Endothelial cell of umbilical vein (primary cell): ENCODE measurements around the gene C2orf81. TPM values are rescaled to one million over a fixed set of nuclear protein-coding genes. Genes with fewer than 3 reads are reported as not detected.

Experiments used
- BruUV-seq: library from RNA; stranded (reverse); fragments of 400-500 nt; replicated peaks from 2 replicates; lab custom pipeline; 2021; lab: Mats Ljungman, UMichigan
- CTCF ChIA-PET: fragments of 300-600, 350-600 bp; sonication (Branson Sonifier 250); formaldehyde crosslinking; loops from one replicate; lab custom pipeline; 2021; ENCODE audit warnings: antibody characterized with exemption, inconsistent platforms; lab: Charles Lee
- POLR2A ChIA-PET: fragments of 300-600, 350-600 bp; sonication (Branson Sonifier 250); formaldehyde crosslinking; loops from one replicate; lab custom pipeline; 2021; ENCODE audit warnings: antibody characterized with exemption, inconsistent platforms; lab: Charles Lee
- DNase-seq: peaks from one replicate; pipeline ENCODE4 v3.0.0-alpha.2; 2011; ENCODE audit warnings: low read depth, low spot score
- FAIRE-seq: peaks from 2 replicates; lab custom pipeline; 2011; peaks lifted over from hg19 to GRCh38; lab: Jason Lieb, UNC
- H2AFZ ChIP-seq: 2 replicates; pipeline ENCODE4 v1.6.0; 2012; ENCODE audit warnings: low read depth, low read length, control low read depth, inconsistent platforms
- H3K27ac ChIP-seq: 2 replicates; pipeline ENCODE4 v1.5.1; 2011; ENCODE audit warnings: low read depth, mild to moderate bottlenecking, control low read depth, low read length, moderate library complexity; ENCODE audit not compliant: insufficient read depth
- H3K27me3 ChIP-seq, 2 experiments: 2 replicates each; pipeline versions ENCODE4 v1.6.0 to v1.6.1; 2011; ENCODE audit warnings: low read length in 2 of 2, mixed read lengths in 1 of 2; ENCODE audit not compliant: control insufficient read depth in 2 of 2, insufficient read depth in 2 of 2
- H3K36me3 ChIP-seq, 2 experiments: 2 replicates in 1 of 2; 3 replicates in 1 of 2; pipeline ENCODE4 v1.5.1; 2011; ENCODE audit warnings: low read length in 2 of 2, mild to moderate bottlenecking in 1 of 2, moderate library complexity in 1 of 2; ENCODE audit not compliant: control insufficient read depth in 2 of 2, insufficient read depth in 2 of 2; ENCODE audit errors: extremely low read depth in 1 of 2
- H3K4me1 ChIP-seq: 3 replicates; pipeline ENCODE4 v1.5.1; 2011; ENCODE audit warnings: mild to moderate bottlenecking, low read length; ENCODE audit not compliant: control insufficient read depth, insufficient read depth; ENCODE audit errors: extremely low read depth
- H3K4me2 ChIP-seq: 2 replicates; pipeline ENCODE4 v1.6.1; 2011; ENCODE audit warnings: low read length, control low read depth, mixed read lengths; ENCODE audit not compliant: insufficient read depth
- H3K4me3 ChIP-seq, 3 experiments: fragments of 200-600 bp in 1 of 3; sonication (generic), shearing (Covaris generic) in 1 of 3; replicated peaks in 1 of 3; 2 replicates each; pipeline ENCODE4 v1.5.1; 2011 to 2016; ENCODE audit warnings: control low read depth in 3 of 3, low read length in 3 of 3, mild to moderate bottlenecking in 2 of 3, inconsistent platforms in 1 of 3, low read depth in 1 of 3, moderate library complexity in 1 of 3; ENCODE audit not compliant: insufficient read depth in 1 of 3
- H3K79me2 ChIP-seq: 2 replicates; pipeline ENCODE4 v1.6.0; 2012; ENCODE audit warnings: low read length, inconsistent platforms; ENCODE audit not compliant: control insufficient read depth, insufficient read depth
- H3K9ac ChIP-seq: replicated peaks from 2 replicates; pipeline ENCODE3; 2011; ENCODE audit warnings: low read length, control low read depth; ENCODE audit not compliant: insufficient read depth; ENCODE audit errors: extremely low read depth
- H3K9me1 ChIP-seq: replicated peaks from 3 replicates; pipeline ENCODE4 v1.6.0; 2011; ENCODE audit warnings: mild to moderate bottlenecking, low read length; ENCODE audit not compliant: control insufficient read depth, insufficient read depth; ENCODE audit errors: extremely low read depth
- H3K9me3 ChIP-seq: replicated peaks from 2 replicates; pipeline ENCODE4 v1.5.1; 2012; ENCODE audit warnings: low read length, inconsistent platforms; ENCODE audit not compliant: control insufficient read depth, insufficient read depth
- H4K20me1 ChIP-seq: replicated peaks from 2 replicates; pipeline ENCODE3; 2011; ENCODE audit warnings: mild to moderate bottlenecking, low read length; ENCODE audit not compliant: control insufficient read depth, insufficient read depth; ENCODE audit errors: extremely low read depth
- EZH2 ChIP-seq: IDR thresholded peaks from 2 replicates; pipeline ENCODE4 v1.6.1; 2012; ENCODE audit warnings: borderline replicate concordance, low read depth, mild to moderate bottlenecking, moderate library complexity, low read length, inconsistent platforms; ENCODE audit not compliant: severe bottlenecking
- FOS ChIP-seq: IDR thresholded peaks from 2 replicates; pipeline ENCODE4 v1.6.1; 2011; ENCODE audit warnings: mild to moderate bottlenecking, low read length, moderate library complexity, borderline replicate concordance; ENCODE audit not compliant: insufficient read depth
- GATA2 ChIP-seq: IDR thresholded peaks from 2 replicates; pipeline ENCODE4 v1.7.0; 2011; ENCODE audit warnings: low read depth, mild to moderate bottlenecking, moderate library complexity, mixed read lengths, low read length; ENCODE audit not compliant: insufficient read length, insufficient read depth
- JUN ChIP-seq: IDR thresholded peaks from 2 replicates; pipeline ENCODE4 v1.6.1; 2011; ENCODE audit warnings: borderline replicate concordance, low read depth; ENCODE audit not compliant: insufficient read length, insufficient read depth
- MYC ChIP-seq: IDR thresholded peaks from one replicate; pipeline ENCODE4 v1.6.1; 2011; ENCODE audit warnings: mild to moderate bottlenecking, low read depth, low read length
- POLR2A ChIP-seq: IDR thresholded peaks from 2 replicates; pipeline ENCODE4 v1.6.1; 2012; ENCODE audit warnings: low read depth, mild to moderate bottlenecking, control low read depth, low read length
- POLR2AphosphoS5 ChIP-seq: IDR thresholded peaks from 2 replicates; pipeline ENCODE4 v1.6.1; 2012; ENCODE audit warnings: low read depth, mild to moderate bottlenecking, control low read depth, low read length, moderate library complexity; ENCODE audit not compliant: insufficient read depth
- dilution Hi-C: fragments of 300-500 bp; cut with MboI; formaldehyde crosslinking; loops from one replicate; pipeline ENCODE4 v1.15.0; 2019; ENCODE audit warnings: low sequenced_read_pairs; ENCODE audit not compliant: extremely low pct_ligation_motif_present
- intact Hi-C: fragments of 100-400 bp; cut with micrococcal nuclease; formaldehyde crosslinking; loops from one replicate; pipeline ENCODE4 v1.10.0; 2022
- polyA plus RNA-seq, 4 experiments: library from polyadenylated mRNA; depleted of rRNA in 3 of 4; stranded (reverse) in 3 of 4; unstranded in 1 of 4; fragments of >200 nt; gene quantifications; 2 replicates each; pipeline versions ENCODE4 v1.2.1 to v1.2.3, GENCODE V29; 2011 to 2012; ENCODE audit warnings: missing spikeins in 1 of 4
- total RNA-seq: library from RNA; stranded (reverse); gene quantifications from 2 replicates; pipeline ENCODE4 v1.2.3, GENCODE V29; 2021
- TF ChIP-seq, protein P1 (sequence below): IDR thresholded peaks from 2 replicates; pipeline ENCODE4 v1.6.1; 2011; ENCODE audit not compliant: insufficient read depth, insufficient read length
- TF ChIP-seq, protein P2 (sequence below), 2 donors: IDR thresholded peaks; 1 replicate in 1 of 2; 2 replicates in 1 of 2; pipeline ENCODE4 v1.5.1; 2011; ENCODE audit warnings: low read length in 2 of 2, mild to moderate bottlenecking in 2 of 2, moderate library complexity in 2 of 2, control low read depth in 1 of 2, inconsistent platforms in 1 of 2, low read depth in 1 of 2; ENCODE audit not compliant: insufficient read depth in 1 of 2; ENCODE audit errors: extremely low read depth in 1 of 2

C2orf81 gene
- total and polyA plus RNA-seq, 2 donors (not counting 3 experiments of a cell fraction or from before 2014, with no cell fraction given) = 0.17 to 0.71 TPM

DNA sequence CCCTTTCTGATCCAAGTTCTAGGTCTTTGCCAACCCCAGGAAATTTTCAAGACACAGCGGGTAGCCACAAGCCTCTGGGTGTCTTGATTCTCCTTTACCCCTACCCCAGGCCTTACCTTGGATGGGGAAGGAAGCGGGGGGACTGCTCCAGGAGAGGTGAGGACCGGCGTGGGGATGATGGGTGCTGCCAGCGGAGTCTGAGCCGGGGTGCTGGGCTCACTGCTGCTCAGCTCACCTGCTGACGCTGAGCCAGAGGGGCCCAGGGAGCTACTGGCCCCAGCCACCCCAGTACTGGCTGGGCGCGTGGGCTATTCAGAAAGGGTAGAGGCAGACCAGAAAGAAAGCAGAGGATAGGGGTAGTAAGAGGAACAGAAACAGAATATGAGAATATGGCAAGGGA is 50.0 kb downstream of the C2orf81 start:
- H3K4me1 ChIP-seq = no peaks in the 10 kb centered on the region
- intact Hi-C loops (no loop called here), dilution Hi-C loops (no loop called here)
- no peaks in the 10 kb centered on the region for H4K20me1 ChIP-seq
- POLR2A ChIA-PET = no interaction called here
- peaks cover 11 to 51% of the 10 kb centered on the region in 2 experiments for H3K36me3 ChIP-seq
- H3K9me3 ChIP-seq = no peaks in the 10 kb centered on the region
- H3K4me3 ChIP-seq = no peak overlapping the region
- no peak for DNase-seq
- H2AFZ ChIP-seq = no peak overlapping the region
- H3K79me2 ChIP-seq = peaks cover 2% of the 10 kb centered on the region
- no peak for FAIRE-seq
- no peaks in the 10 kb centered on the region for H3K9me1 ChIP-seq
- no peak overlapping the region for H3K9ac ChIP-seq
- no TSS peak for BruUV-seq
- H3K4me2 ChIP-seq = no peak overlapping the region
- no peak overlapping the region for H3K27ac ChIP-seq
- H3K27me3 ChIP-seq = no peaks in the 10 kb centered on the region
- CTCF ChIA-PET = interaction anchor here (1.3 kb wide), 1 partner anchor 20 kb away, joined by 3 read pairs; no protein-coding TSS in a partner anchor
- TF ChIP-seq, protein P1, sequence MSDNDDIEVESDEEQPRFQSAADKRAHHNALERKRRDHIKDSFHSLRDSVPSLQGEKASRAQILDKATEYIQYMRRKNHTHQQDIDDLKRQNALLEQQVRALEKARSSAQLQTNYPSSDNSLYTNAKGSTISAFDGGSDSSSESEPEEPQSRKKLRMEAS = no peak
- TF ChIP-seq EZH2 (no peak), FOS (no peak), POLR2AphosphoS5 (no peak), MYC (no peak), GATA2 (no peak), JUN (no peak), POLR2A (no peak)
- TF ChIP-seq, protein P2, sequence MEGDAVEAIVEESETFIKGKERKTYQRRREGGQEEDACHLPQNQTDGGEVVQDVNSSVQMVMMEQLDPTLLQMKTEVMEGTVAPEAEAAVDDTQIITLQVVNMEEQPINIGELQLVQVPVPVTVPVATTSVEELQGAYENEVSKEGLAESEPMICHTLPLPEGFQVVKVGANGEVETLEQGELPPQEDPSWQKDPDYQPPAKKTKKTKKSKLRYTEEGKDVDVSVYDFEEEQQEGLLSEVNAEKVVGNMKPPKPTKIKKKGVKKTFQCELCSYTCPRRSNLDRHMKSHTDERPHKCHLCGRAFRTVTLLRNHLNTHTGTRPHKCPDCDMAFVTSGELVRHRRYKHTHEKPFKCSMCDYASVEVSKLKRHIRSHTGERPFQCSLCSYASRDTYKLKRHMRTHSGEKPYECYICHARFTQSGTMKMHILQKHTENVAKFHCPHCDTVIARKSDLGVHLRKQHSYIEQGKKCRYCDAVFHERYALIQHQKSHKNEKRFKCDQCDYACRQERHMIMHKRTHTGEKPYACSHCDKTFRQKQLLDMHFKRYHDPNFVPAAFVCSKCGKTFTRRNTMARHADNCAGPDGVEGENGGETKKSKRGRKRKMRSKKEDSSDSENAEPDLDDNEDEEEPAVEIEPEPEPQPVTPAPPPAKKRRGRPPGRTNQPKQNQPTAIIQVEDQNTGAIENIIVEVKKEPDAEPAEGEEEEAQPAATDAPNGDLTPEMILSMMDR (IDR thresholded peaks at IDR 0.05; ENCODE audit: extremely low read depth in 1 of 2, insufficient read depth in 1 of 2, low read depth in 1 of 2, low read length in 2 of 2) = no peak
